ENCODE results near the gene ASB1. TPM values are rescaled to one million over a fixed set of nuclear protein-coding genes. Genes with fewer than 3 reads are reported as not detected.

Gene ASB1
- total and polyA plus RNA-seq, 4 donors, result 22.1 to 41.9 (median 37.5) TPM

GRCh38 chr2:238494573-238494961, 67.8 kb downstream of the ASB1 start:
- H3K4me3 ChIP-seq (ENCODE audit: low read depth, low read length), result no peak overlapping the region
- DNase-seq (ENCODE audit: low read depth in 4 of 6, low spot score in 6 of 6), result no peak

GRCh38 chr2:238495422-238495821, 68.7 kb downstream of the ASB1 start:
- WGBS (ENCODE audit: insufficient coverage), result 100% methylated on average over 5 of the region's 10 CpGs
- no peak overlapping the region for H3K4me3 ChIP-seq (ENCODE audit: low read depth, low read length)
- H3K36me3 ChIP-seq (ENCODE audit: control insufficient read depth, insufficient read depth, low read length), result peaks cover 2% of the 10 kb centered on the region

More at GRCh38 chr2:238494573-238494961, 67.8 kb downstream of the ASB1 start:
- H3K9me3 ChIP-seq (ENCODE audit: control insufficient read depth, insufficient read depth, low read length), result no peaks in the 10 kb centered on the region
- peaks cover 19% of the 10 kb centered on the region for H3K4me1 ChIP-seq (ENCODE audit: control insufficient read depth, insufficient read depth, low read length)
- no peak overlapping the region for H3K27ac ChIP-seq (ENCODE audit: low read depth, low read length)
- WGBS (ENCODE audit: insufficient coverage), result 83% methylated on average over 16 of the region's 16 CpGs
- no peaks in the 10 kb centered on the region for H3K27me3 ChIP-seq (ENCODE audit: control insufficient read depth, insufficient read depth, low read length)
- peaks cover 2% of the 10 kb centered on the region for H3K36me3 ChIP-seq (ENCODE audit: control insufficient read depth, insufficient read depth, low read length)

GRCh38 chr2:238496756-238497609, 70.3 kb downstream of the ASB1 start:
- WGBS (ENCODE audit: insufficient coverage), result 96% methylated on average over 18 of the region's 23 CpGs
- H3K4me1 ChIP-seq (ENCODE audit: control insufficient read depth, insufficient read depth, low read length), result peaks cover 27% of the 10 kb centered on the region
- no peaks in the 10 kb centered on the region for H3K9me3 ChIP-seq (ENCODE audit: control insufficient read depth, insufficient read depth, low read length)
- no peaks in the 10 kb centered on the region for H3K27me3 ChIP-seq (ENCODE audit: control insufficient read depth, insufficient read depth, low read length)
- no peak overlapping the region for H3K27ac ChIP-seq (ENCODE audit: low read depth, low read length)
- H3K4me3 ChIP-seq (ENCODE audit: low read depth, low read length), result no peak overlapping the region
- H3K36me3 ChIP-seq (ENCODE audit: control insufficient read depth, insufficient read depth, low read length), result peaks cover 2% of the 10 kb centered on the region
- no peak for DNase-seq (ENCODE audit: low read depth in 4 of 6, low spot score in 6 of 6)

More at GRCh38 chr2:238495422-238495821, 68.7 kb downstream of the ASB1 start:
- no peak for DNase-seq (ENCODE audit: low read depth in 4 of 6, low spot score in 6 of 6)
- Histone ChIP-seq H3K9me3 (ENCODE audit: control insufficient read depth, insufficient read depth, low read length) (no peaks in the 10 kb centered on the region), H3K27ac (ENCODE audit: low read depth, low read length) (no peak overlapping the region), H3K27me3 (ENCODE audit: control insufficient read depth, insufficient read depth, low read length) (no peaks in the 10 kb centered on the region), H3K4me1 (ENCODE audit: control insufficient read depth, insufficient read depth, low read length) (peaks cover 27% of the 10 kb centered on the region)

- peaks cover 2% of the 10 kb centered on the region for H3K36me3 ChIP-seq (ENCODE audit: control insufficient read depth, insufficient read depth, low read length)
- H3K27me3 ChIP-seq (ENCODE audit: control insufficient read depth, insufficient read depth, low read length), result no peaks in the 10 kb centered on the region
- no peak overlapping the region for H3K27ac ChIP-seq (ENCODE audit: low read depth, low read length)
- H3K9me3 ChIP-seq (ENCODE audit: control insufficient read depth, insufficient read depth, low read length), result no peaks in the 10 kb centered on the region
- DNase-seq (ENCODE audit: low read depth in 4 of 6, low spot score in 6 of 6), result no peak
- H3K4me1 ChIP-seq (ENCODE audit: control insufficient read depth, insufficient read depth, low read length), result peaks cover 27% of the 10 kb centered on the region
- 93% methylated on average over 7 of the region's 7 CpGs for WGBS (ENCODE audit: insufficient coverage)
- H3K4me3 ChIP-seq (ENCODE audit: low read depth, low read length), result no peak overlapping the region
Measured at GRCh38 chr2:238497610-238498005, 70.9 kb downstream of the ASB1 start.

- H3K4me3 ChIP-seq (ENCODE audit: low read depth, low read length), result no peak overlapping the region
- H3K27ac ChIP-seq (ENCODE audit: low read depth, low read length), result no peak overlapping the region
- DNase-seq (ENCODE audit: low read depth in 4 of 6, low spot score in 6 of 6), result no peak
- WGBS (ENCODE audit: insufficient coverage), result 76% methylated on average over 8 of the region's 8 CpGs
- no peaks in the 10 kb centered on the region for H3K27me3 ChIP-seq (ENCODE audit: control insufficient read depth, insufficient read depth, low read length)
- H3K4me1 ChIP-seq (ENCODE audit: control insufficient read depth, insufficient read depth, low read length), result peaks cover 24% of the 10 kb centered on the region
- H3K36me3 ChIP-seq (ENCODE audit: control insufficient read depth, insufficient read depth, low read length), result peaks cover 2% of the 10 kb centered on the region
- H3K9me3 ChIP-seq (ENCODE audit: control insufficient read depth, insufficient read depth, low read length), result no peaks in the 10 kb centered on the region
Measured at GRCh38 chr2:238498188-238498587, 71.5 kb downstream of the ASB1 start.

- no peak for DNase-seq (ENCODE audit: low read depth in 4 of 6, low spot score in 6 of 6)
- H3K36me3 ChIP-seq (ENCODE audit: control insufficient read depth, insufficient read depth, low read length), result peaks cover 2% of the 10 kb centered on the region
- no peak overlapping the region for H3K27ac ChIP-seq (ENCODE audit: low read depth, low read length)
- 72% methylated on average over 15 of the region's 17 CpGs for WGBS (ENCODE audit: insufficient coverage)
- no peak overlapping the region for H3K4me3 ChIP-seq (ENCODE audit: low read depth, low read length)
- no peaks in the 10 kb centered on the region for H3K27me3 ChIP-seq (ENCODE audit: control insufficient read depth, insufficient read depth, low read length)
- H3K4me1 ChIP-seq (ENCODE audit: control insufficient read depth, insufficient read depth, low read length), result peaks cover 24% of the 10 kb centered on the region
- no peaks in the 10 kb centered on the region for H3K9me3 ChIP-seq (ENCODE audit: control insufficient read depth, insufficient read depth, low read length)
Measured at GRCh38 chr2:238498691-238499295, 72.1 kb downstream of the ASB1 start.

- 57% methylated on average over 17 of the region's 21 CpGs for WGBS (ENCODE audit: insufficient coverage)
- H3K9me3 ChIP-seq (ENCODE audit: control insufficient read depth, insufficient read depth, low read length), result no peaks in the 10 kb centered on the region
- DNase-seq (ENCODE audit: low read depth in 4 of 6, low spot score in 6 of 6), result no peak
- H3K4me1 ChIP-seq (ENCODE audit: control insufficient read depth, insufficient read depth, low read length), result peaks cover 30% of the 10 kb centered on the region
- H3K4me3 ChIP-seq (ENCODE audit: low read depth, low read length), result no peak overlapping the region
- H3K27me3 ChIP-seq (ENCODE audit: control insufficient read depth, insufficient read depth, low read length), result no peaks in the 10 kb centered on the region
- H3K27ac ChIP-seq (ENCODE audit: low read depth, low read length), result no peak overlapping the region
- H3K36me3 ChIP-seq (ENCODE audit: control insufficient read depth, insufficient read depth, low read length), result peaks cover 2% of the 10 kb centered on the region
Measured at GRCh38 chr2:238499731-238500580, 73.2 kb downstream of the ASB1 start.

- Histone ChIP-seq H3K27me3 (ENCODE audit: control insufficient read depth, insufficient read depth, low read length) (no peaks in the 10 kb centered on the region), H3K36me3 (ENCODE audit: control insufficient read depth, insufficient read depth, low read length) (peaks cover 2% of the 10 kb centered on the region), H3K4me1 (ENCODE audit: control insufficient read depth, insufficient read depth, low read length) (peaks cover 36% of the 10 kb centered on the region), H3K4me3 (ENCODE audit: low read depth, low read length) (no peak overlapping the region), H3K9me3 (ENCODE audit: control insufficient read depth, insufficient read depth, low read length) (no peaks in the 10 kb centered on the region), H3K27ac (ENCODE audit: low read depth, low read length) (no peak overlapping the region)
- no peak for DNase-seq (ENCODE audit: low read depth in 4 of 6, low spot score in 6 of 6)
- 96% methylated on average over 4 of the region's 5 CpGs for WGBS (ENCODE audit: insufficient coverage)
Measured at GRCh38 chr2:238501311-238501710, 74.6 kb downstream of the ASB1 start.
